ENCODE data around the gene DPP6.

Gene DPP6

DNA sequence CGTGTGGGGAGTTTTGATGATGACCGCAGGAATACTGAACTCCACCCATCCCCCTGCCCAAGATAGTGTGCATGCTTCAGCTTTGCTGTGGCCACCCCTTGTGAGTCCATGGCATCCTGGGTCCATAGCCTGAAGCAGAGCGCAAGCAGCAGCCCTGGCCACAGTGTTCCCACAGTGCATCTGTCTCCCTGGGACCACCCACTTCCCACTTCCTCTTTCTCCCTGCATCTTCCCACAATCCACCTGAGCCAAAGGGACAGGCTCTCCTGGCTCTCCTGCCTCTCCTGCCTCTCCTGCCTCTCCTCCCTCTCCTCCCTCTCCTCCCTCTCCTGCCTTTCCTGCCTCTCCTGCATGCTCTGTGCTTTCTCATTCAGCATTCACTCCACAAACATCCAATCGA is 800.0 kb downstream of the DPP6 start:
- no peak for DNase-seq

DNA sequence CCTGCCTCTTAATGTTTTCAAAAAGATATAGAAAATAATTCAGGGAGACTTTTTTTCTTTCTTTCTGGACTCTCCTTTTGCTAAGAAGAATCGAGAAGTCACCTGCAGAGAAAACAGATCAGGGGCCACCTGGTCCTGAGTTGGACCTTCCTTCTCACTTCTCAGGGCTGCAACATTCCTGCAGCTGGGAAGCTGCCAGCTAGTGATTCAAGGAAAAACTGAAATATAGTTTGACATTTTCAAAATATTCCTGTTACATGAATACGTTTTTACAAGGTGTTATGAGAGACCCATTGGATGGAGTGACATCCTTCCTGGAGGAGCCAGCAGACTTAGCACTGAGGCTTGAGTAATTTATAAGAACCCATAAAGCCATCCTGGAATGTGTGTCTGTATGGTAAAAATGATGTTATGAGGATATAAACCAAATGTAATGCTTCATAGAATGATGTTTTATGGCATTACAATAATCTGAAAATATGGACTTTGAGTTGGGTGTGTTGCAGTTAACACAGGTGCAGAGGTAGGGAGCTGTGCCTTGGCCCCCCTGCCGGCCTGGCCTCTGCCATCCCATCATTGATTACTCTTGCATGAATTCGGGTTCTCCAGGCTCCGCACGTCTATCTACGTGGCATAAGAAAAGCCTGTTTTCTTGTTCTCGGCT is 801.0 kb downstream of the DPP6 start:
- DNase-seq = no peak

DNA sequence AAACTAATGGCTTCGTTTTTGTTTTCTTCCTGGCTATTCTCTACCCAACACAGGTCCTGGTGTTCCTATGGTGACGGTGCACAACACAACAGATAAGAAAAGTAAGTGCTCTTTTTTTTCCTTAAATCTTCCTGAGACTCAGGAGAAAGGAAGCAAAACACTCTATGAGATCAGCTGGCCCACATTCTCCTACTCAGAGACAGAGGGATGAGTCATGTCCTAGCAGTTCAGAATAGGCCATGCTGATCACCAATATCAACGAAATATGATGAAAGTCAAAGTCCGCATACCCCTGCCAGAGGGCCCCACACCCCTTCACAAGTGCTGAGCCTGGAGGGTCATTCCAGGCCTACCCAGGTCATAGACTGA is 801.5 kb downstream of the DPP6 start:
- DNase-seq = no peak

DNA sequence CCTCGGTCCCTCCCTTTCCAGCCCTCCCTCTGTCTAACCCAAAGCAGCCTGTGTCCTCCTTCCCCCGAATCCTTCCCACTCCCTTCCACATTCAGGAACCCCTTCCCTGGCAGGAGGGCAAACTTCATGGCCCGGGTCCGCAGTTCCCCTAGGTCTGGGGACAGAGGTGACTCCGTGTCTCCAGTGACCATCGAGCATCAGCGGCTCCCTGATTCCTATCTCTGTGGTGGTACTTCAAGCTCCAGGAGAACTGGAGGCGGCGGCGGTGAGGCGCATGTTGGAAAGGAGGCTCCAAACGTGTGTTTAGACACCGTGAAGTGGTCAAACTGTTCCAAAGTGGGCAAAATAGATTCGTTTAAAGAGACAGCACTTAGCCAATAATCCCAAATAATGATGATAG is 802.6 kb downstream of the DPP6 start:
- DNase-seq = no peak

DNA sequence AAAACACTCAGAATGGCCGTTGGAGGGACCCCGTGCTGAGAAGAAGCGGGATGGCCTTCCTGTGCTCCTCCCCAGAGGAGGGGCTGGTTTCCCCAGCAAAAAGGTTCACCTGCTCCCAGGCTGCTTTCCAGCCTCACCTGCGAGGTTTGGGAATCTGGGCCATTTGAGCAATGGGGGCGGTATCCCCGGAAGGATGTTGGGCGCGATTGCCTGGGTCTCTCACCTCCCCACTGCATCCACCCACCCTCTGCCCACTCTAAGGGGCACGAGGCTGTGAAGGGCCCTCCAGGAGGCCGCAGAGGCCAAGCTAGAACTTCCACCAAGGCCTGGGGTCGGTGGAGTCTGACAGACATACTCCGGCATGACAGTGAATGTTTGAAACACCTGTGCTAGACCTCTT is 803.2 kb downstream of the DPP6 start:
- DNase-seq = no peak

DNA sequence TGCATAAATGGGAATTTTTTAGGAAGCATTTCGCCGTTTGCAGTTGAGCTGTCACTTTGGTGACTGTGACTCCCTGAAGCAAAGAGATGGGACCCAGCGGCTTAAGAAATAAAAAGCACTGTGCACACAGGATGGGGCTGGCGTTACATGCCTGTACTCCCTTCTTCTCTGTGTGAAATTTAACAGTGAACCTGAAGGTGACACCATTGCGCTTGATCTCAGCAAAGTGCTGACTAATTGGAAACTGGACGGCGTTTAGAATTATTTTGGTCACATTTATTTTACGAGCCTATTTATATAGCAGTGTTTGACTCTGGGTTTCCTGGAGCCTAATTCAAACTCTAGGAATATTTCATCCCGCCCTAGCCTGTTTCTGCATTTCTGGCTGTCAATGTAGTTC is 804.5 kb downstream of the DPP6 start:
- DNase-seq = no peak

DNA sequence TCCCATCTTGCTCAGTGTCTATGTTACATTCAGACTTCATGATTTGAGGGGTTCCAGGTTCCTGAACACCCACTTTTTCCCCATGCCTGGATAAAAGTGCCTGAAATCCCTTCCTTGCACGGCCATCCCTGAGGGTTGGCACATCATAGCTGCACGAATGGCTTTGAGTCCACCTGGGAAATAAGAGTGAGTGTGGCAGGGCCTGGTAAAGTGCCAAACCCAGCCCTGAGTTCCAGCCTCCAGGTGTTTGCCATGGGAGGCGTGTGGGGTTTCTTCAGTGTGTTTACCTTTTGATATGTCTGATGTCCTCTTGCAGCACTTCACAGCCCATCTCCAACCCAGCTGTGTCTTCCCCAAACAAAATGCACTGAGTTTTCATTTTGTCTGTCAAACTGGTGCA is 805.0 kb downstream of the DPP6 start:
- DNase-seq = no peak

DNA sequence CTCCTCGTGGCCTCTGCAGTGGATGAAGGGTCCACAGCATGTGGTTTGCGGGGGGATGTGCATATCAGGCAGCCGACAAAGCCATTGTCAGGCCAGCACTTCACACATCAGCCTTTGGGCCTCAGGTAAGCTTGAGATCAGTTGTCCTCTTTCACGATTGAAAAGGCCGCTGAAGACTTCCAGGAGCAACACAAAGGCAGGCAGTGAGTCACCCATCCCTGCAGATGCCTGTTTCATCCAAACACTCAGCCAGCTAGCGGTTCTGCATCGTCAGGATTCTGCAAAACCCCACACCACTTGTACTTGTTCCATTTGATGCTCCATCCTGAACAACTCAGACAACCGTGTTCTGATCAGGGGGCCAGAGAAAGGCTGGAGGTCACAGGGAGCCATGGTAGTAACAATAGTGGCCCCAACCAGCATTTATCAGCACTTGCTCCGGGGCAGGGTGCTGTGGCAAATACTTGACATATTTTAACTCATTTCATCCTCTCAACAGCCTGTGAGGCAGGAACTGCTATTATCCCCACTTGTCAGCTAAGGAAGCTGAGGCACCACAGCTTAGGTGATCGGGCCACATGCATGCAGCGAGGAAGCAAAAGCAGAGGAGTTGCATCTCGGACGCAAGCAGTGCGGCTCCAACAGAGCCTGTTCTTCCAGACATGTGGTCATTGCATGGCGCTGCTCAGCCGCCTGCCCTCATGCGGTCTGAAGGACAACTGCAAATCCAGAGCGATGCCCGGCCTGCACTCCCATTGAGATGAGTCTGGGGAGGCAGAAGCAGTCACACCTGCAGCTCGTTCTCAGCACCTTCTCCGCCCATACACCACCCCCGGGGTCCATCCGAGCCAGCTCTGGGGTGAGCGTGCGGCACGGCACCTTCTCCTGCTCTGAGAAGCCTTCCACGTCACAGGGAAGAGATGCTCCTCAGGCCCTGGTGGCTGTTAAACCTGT is 805.8 kb downstream of the DPP6 start:
- DNase-seq = no peak

DNA sequence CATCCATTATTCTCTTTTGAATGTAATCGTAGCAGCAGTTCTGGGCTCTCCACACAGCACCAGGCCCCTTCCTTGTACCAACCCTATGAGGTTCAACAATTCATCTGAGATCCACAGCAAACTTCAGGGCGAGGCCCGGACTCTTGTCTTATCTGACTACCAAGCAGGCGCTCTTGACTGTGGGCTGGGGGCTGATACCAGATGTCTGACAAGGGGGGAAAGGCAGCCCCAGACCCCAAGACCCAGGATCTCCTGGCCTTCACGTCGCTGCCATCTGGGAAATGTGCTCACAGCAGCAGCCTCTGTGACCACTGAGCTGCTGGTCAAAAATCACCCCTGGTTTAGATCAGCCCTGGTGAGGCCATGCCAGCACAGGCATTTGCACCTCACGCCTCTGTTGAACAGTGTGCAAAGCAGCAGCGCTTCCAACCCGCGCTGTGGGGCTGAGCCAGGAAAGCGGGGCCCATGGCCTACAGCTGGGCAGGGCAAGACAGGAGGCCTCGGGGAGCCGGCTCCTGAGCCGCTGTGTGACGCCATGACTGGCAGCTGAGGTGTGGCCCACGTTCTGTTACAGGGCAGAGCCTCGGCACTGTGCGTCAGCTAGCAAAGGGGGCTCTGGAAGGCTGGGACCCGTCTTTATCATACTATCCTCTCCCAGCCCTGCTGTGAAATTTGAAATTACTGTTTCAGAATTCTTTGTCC is 806.8 kb downstream of the DPP6 start:
- DNase-seq = no peak

DNA sequence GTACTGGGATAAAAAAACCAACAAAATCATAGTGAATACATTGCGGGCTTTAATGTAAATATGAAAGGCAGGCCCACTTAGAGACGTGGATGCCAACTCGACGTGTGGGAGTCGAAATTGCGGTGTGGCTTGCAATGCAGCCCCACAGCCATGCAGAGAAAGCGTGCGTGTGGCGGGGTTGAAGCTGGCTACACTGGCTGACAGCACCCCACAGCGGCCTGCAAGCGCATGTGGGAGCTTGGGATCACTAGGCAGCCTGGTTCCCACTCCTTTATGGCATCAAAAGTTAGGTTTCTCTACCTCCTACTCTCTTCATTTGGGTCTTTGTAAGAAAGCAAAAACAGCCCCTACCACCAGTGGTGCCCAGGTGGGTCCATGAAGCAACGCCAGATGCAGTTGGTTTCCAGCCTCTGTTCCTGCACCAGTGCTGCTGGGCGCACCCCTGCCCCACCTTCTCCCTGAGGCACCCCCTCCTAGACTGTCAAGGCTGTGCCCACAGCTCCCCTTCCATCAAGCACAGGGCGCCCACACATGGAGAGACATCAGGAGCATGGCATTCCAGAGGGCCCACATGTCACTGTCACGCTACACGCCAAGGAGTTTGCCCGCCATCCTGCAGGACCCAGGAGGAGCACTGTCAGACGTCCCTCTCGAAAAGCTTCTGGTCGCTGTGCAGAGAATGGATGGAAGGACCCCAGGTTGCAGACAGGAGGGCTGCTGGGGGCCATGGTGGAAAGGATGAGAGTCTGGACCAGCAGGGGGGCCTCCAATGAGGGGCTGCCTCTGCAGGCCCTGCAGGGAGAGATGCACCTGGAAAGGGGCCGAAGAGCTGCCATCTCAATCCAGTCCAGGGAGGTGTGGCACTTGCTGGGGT is 807.8 kb downstream of the DPP6 start:
- DNase-seq = no peak

DNA sequence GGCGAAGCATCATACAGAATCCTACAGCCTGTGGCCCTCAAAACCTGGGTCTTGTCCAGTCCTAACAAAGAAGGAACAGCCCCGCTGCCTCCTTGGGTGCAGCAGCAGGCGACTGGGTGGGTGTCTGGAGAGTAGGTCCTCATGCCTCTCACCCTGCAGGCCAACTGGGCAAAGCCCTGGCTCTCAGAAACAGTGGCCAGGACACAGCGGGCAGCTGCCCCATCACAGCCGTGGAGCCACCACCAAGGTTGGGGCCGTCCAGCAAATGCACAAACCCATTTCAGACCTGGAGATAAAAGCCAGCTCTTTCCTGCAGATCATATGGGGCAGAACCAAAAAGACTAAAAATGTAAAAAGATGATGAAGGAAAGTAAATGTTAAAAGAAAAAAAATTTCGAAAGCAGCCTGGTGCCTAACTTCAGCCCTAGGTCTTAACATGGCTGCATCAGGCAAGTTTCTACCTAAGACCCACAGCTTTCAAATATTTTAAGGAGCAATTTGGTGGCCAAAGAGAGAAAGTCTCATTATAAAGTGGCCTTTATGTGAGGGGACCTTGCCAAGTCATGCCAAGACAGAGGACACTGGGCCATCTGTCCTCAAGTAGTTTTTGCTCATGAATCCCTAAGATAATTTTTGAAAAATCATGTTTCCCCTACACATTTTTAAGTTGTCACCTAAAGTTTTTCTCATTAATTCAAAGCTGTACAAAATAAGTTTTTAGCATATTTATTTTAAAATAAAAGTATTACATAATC is 808.6 kb downstream of the DPP6 start:
- DNase-seq = no peak

DNA sequence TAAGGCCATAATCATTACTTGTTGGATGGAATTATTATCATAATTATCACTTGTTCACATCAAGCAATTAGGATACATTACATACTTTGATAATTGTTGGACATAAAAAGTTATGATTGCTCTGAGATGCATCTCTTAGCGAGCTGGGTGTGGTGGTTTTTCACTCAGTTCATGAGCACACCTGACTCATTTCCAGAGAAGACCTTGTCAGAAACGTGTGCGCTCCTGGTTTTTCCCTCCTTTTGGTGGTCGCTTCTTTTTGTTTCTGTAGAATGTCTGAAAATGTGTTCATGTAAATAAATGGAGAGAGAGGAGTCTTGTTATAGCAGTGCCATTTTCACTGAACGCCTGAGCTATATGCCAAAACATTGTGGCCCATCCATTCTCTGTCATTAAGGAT is 809.4 kb downstream of the DPP6 start:
- no peak for DNase-seq

DNA sequence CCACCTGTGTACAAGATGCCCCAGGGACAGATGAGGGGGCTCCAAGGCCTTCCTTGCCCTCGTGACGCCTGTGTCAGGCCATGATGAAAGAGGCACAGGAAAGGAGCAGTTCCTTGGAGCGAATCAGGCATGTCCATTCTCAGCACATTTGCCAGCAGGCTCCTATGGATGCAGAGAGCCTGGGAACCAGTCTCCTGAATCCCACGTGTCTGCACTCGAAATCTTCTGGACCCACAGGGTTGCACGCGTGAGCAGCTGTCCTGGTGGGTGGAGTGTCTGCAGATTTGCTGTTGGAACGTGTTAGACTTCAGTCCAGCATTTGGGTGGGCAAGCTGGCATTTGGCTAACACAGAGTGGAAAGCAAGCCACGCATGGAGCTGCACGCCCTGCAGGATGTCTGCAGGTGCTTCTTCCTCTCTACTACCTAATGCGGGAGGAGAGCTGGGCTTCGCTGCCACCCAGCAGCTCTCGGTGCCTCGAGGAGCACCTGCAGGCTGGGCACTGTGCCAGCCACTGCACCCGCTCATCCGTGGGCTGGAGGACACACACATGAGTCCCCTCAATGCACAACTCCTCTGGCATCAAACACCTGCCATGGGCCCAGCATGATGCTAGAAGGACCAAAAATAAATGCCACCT is 810.1 kb downstream of the DPP6 start:
- no peak for DNase-seq

DNA sequence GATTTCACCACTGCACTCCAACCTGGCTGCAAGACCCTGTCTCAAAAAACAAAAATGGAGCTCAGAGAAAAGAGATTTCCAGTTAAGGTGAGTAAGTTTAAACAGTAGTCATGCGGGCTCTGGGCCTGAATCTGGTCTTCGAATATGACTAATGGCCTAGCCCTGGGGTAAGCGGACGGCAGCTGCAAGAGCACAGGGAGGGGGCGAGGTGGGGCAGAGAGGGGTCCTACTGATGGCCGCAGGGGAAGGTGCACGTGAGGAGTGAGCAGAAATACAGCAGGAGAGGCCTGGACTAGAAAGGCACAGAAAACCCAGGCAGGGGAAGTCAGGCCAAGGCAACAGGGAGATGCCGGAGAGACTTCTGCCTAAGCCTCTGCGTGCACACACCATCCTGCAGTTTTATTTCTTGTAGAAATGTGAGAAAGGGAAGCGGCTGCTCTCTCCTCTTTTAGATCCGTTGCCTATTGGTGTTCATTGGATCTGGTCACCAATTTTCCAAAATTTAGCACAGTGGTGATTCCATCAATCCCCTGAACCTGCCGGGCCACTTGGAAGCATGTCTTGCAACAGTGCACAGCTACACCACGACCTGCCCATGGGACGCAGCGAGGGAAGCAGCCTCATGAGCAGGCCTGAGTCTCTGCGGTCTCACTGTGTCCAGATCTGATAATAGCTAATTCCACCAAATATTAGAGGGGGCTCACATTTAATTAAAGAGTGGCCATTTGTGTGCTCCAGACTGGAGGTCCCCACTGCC is 811.7 kb downstream of the DPP6 start:
- no peak for DNase-seq

DNA sequence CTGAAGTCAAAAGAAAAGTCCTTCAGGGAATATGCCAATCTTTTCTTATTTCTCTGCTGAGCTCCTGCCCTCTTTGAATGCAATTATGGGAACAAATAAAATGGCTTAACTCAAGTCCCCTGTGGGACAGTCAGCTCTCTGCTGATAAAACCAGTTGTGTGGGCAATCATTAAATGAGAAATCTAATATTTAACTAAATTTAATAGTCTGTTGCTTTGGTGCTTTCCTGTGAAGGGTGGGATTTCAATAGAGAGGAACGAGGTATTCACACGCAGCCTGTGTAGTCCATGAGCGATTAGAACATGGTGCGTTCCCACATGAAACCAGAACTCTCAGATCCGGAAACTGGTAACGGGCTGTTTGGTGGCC is 812.3 kb downstream of the DPP6 start:
- DNase-seq = no peak

DNA sequence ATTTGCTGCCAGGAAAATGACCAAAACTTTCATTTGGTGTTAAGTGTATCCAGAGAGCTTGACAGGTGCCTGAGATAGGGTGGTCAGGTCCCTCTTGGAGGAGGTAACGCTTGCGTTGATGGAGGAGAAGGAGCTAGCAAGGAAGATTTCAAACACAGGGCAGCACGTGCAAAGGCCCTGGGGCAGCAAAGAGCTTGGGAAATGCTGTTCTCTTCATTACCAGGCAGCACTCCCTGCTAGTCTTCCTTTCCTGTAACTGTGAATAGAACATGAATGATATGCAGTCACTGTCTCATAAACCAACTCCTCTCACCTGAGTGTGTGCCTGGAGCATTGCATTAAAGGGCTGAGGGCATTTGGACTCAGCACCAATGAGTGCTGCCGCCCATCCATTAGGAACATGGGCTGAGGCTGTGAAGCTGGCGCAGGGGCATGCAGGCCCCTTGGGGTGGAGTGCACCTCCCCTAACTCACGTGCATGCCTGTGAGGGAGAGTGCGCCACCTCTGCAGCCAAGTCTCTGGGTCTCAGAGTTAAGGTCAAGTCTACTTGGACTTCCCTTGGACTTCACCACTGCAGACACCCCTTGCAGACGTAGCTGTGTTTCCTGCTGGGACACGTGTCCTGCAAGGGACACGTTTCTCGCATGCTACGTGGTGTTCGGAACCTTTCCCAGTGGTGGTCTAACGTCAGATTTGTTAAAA is 813.9 kb downstream of the DPP6 start:
- DNase-seq = no peak

DNA sequence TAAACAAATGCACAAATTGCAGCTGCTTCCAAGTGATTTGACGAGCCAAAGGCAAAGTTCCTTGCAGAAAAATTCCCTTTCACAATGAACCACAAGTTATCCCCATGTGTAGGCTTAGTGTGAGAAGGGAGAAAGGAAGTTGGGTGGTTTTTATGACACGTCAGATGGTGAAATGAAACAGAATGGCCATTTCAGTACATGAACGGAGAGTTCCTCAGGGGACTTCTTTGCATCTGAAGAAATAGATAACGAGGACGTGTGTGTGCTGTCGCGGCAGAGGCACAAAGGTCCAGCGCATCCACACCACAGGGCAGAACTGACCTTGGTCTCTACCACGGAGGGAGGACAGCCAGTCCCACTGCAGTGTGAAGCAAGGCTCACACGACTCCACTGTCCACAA is 814.9 kb downstream of the DPP6 start:
- DNase-seq = no peak

DNA sequence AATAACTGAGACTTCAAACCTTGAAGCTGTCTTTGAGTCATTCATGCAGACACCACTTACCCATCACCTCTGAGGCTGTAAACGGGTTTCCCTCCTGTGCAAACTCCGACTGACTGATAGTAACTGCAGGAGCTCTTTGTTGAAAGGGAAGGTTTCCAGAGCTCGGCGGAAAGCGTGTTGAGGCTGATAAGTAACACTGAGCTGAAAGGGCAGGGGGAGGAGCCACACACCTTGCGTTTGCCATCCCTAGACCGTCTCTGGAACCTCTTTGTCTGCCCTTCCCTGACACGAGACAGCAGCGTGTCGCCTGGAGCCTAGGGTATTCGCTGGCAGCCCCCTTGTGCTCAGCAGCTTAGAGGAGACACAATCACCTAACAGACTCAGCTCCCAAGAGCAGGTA is 816.7 kb downstream of the DPP6 start:
- no peak for DNase-seq

DNA sequence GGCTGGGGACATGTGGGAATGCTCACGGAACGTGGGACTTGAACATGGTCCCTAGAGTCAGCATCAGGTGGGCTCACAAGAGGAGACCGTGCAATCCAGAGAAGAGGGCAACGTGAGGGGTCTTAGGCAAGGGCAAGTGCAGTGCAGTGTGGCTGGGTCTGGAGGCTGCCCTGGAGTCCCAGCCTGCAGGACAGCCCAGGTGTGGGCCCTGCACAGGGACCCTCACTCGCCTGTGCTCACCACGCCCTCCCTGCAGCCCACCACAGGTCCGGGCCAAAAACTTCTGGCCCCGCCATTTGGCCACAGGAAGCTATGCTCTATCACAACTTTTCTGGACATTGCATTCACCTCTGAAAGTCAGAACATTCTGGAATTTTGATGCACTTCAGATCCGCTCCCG is 817.2 kb downstream of the DPP6 start:
- DNase-seq = no peak

DNA sequence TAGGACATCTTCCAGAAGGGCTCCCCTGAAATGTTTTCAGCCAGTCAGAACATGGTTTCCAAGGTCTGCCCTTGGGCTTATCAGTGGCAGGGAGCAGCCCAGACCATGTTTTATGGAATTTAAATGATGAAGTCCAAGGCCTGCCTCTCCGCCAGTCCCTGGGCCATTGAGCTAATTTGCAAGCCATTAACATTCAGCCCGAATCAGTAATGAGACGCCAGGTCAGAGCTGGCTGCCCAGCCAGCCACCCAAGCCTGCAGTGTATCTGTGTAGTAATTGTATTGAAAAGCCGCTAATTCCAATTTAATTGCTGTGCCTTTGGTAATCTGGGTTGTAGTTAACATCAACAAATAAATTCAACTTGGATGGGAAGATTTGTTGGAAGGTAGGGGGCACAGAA is 819.3 kb downstream of the DPP6 start:
- no peak for DNase-seq

All from GF-D8 (cell line).